SIG-M5 treated with dmso at 0.1 percent for 504 hours (cell line): ENCODE measurements around the gene AKNA.

Source experiments
- DNase-seq: peaks from one replicate; lab custom pipeline; 2025; ENCODE audit not compliant: unreplicated experiment; lab: John Stamatoyannopoulos, UW

The AKNA gene

GRCh38 chr9:114376586-114377445 lies 11.0 kb downstream of the AKNA start:
- no peak for DNase-seq

- no peak for DNase-seq
Observed at GRCh38 chr9:114375386-114376175, 12.2 kb downstream of the AKNA start.

GRCh38 chr9:114374936-114375335 lies 12.8 kb downstream of the AKNA start:
- no peak for DNase-seq

- no peak for DNase-seq
Observed at GRCh38 chr9:114373960-114374730, 13.6 kb downstream of the AKNA start.

GRCh38 chr9:114372921-114373448 lies 14.8 kb downstream of the AKNA start:
- peak; percentile 96 for DNase-seq

GRCh38 chr9:114371973-114372917 lies 15.5 kb downstream of the AKNA start:
- peak; percentile 59 for DNase-seq

GRCh38 chr9:114371343-114371944 lies 16.3 kb downstream of the AKNA start:
- no peak for DNase-seq

- DNase-seq: no peak
Observed at GRCh38 chr9:114370968-114371320, 16.8 kb downstream of the AKNA start.

GRCh38 chr9:114370251-114370967 lies 17.4 kb downstream of the AKNA start:
- DNase-seq: no peak

GRCh38 chr9:114369216-114370130 lies 18.3 kb downstream of the AKNA start:
- no peak for DNase-seq

GRCh38 chr9:114367772-114368569 lies 19.8 kb downstream of the AKNA start:
- DNase-seq: no peak

GRCh38 chr9:114367366-114367765 lies 20.4 kb downstream of the AKNA start:
- DNase-seq: no peak

GRCh38 chr9:114366334-114367128 lies 21.3 kb downstream of the AKNA start:
- peak; percentile 91 for DNase-seq

GRCh38 chr9:114365194-114365593 lies 22.6 kb downstream of the AKNA start:
- DNase-seq: no peak

GRCh38 chr9:114364134-114365041 lies 23.4 kb downstream of the AKNA start:
- peak; percentile 91 for DNase-seq
